Activated T-helper 1 cell treated with Interleukin-2 at 50 U/mL for 16 hours (primary cell): ENCODE data around the gene AGXT2.
"Not testable (repeated sequence)": the region's sequence is repeated elsewhere in the genome, so short reads cannot be mapped to it uniquely, and the experiment has no call there.

Experiments
- DNase-seq: peaks from one replicate; pipeline ENCODE4 v3.0.0-alpha.2; 2020; ENCODE audit warnings: low read depth

Gene AGXT2

GRCh38 chr5:35050541-35051126, 2.9 kb upstream of the AGXT2 start:
- no peak for DNase-seq

GRCh38 chr5:35048910-35049309, 1.2 kb upstream of the AGXT2 start:
- DNase-seq: no peak

GRCh38 chr5:35046774-35047173, 975 bp downstream of the AGXT2 start:
- DNase-seq: no peak

- DNase-seq: no peak
Measured at GRCh38 chr5:35045280-35045679, 2.5 kb downstream of the AGXT2 start.

GRCh38 chr5:35044649-35045048, 3.1 kb downstream of the AGXT2 start:
- no peak for DNase-seq

- no peak for DNase-seq
Measured at GRCh38 chr5:35042781-35043180, 5.0 kb downstream of the AGXT2 start.

- no peak for DNase-seq
Measured at GRCh38 chr5:35041261-35041660, 6.5 kb downstream of the AGXT2 start.

- DNase-seq: no peak
Measured at GRCh38 chr5:35038891-35039290, 8.9 kb downstream of the AGXT2 start.

GRCh38 chr5:35036536-35036935, 11.2 kb downstream of the AGXT2 start:
- DNase-seq: no peak

GRCh38 chr5:35035929-35036328, 11.8 kb downstream of the AGXT2 start:
- not testable (repeated sequence) for DNase-seq

- no peak for DNase-seq
Measured at GRCh38 chr5:35035271-35035670, 12.5 kb downstream of the AGXT2 start.

- no peak for DNase-seq
Measured at GRCh38 chr5:35032356-35032755, 15.4 kb downstream of the AGXT2 start.

GRCh38 chr5:35031276-35031675, 16.5 kb downstream of the AGXT2 start:
- DNase-seq: no peak

GRCh38 chr5:35030426-35031100, 17.2 kb downstream of the AGXT2 start:
- DNase-seq: no peak

- DNase-seq: no peak
Measured at GRCh38 chr5:35029333-35029732, 18.4 kb downstream of the AGXT2 start.

GRCh38 chr5:35026941-35027340, 20.8 kb downstream of the AGXT2 start:
- no peak for DNase-seq

- DNase-seq: no peak
Measured at GRCh38 chr5:35026280-35026840, 21.4 kb downstream of the AGXT2 start.

- DNase-seq: no peak
Measured at GRCh38 chr5:35024911-35025510, 22.7 kb downstream of the AGXT2 start.

- DNase-seq: no peak
Measured at GRCh38 chr5:35023391-35024178, 24.2 kb downstream of the AGXT2 start.

- DNase-seq: no peak
Measured at GRCh38 chr5:35016174-35017051, 31.3 kb downstream of the AGXT2 start.

GRCh38 chr5:35015063-35015462, 32.7 kb downstream of the AGXT2 start:
- DNase-seq: no peak

GRCh38 chr5:35012796-35013195, 35.0 kb downstream of the AGXT2 start:
- DNase-seq: no peak
